ENCODE results near the gene PHLDB3. TPM values are rescaled to one million over a fixed set of nuclear protein-coding genes. Genes with fewer than 3 reads are reported as not detected.
A peak's percentile ranks its signal among the peaks of the same experiment; 100 is the strongest.

The PHLDB3 gene
- total and polyA plus RNA-seq, 4 donors, result 5.8 to 23.4 (median 7.9) TPM

- WGBS, 2 donors, result 94% methylated on average over 5 of the region's 5 CpGs
- Histone ChIP-seq H3K27me3 (ENCODE audit: control insufficient read depth in 3 of 3, insufficient read depth in 3 of 3, low read length in 2 of 3) (peaks cover 0 to 3% (median 0%) of the 10 kb centered on the region in 3 donors), H3K9me3 (ENCODE audit: control insufficient read depth in 4 of 4, insufficient read depth in 3 of 4, low read length in 3 of 4) (no peaks in the 10 kb centered on the region), H3K4me1 (ENCODE audit: control insufficient read depth in 5 of 5, insufficient read depth in 5 of 5, low read length in 5 of 5) (peaks cover 0 to 24% (median 0%) of the 10 kb centered on the region in 5 donors), H3K4me3 (no peak overlapping the region), H3K27ac (ENCODE audit: low read depth in 1 of 2, low read length in 1 of 2) (no peak overlapping the region), H3K9ac (ENCODE audit: insufficient read depth in 1 of 2, low read length in 2 of 2) (no peak overlapping the region), H3K36me3 (ENCODE audit: control insufficient read depth in 4 of 4, insufficient read depth in 4 of 4, low read length in 4 of 4) (peaks cover 0 to 16% (median 6%) of the 10 kb centered on the region in 4 donors)
- DNase-seq, result no peak
- no peak for ATAC-seq (ENCODE audit: insufficient read depth, low FRiP score)
- TF ChIP-seq CTCF (IDR thresholded peaks at IDR 0.05; ENCODE audit: control extremely low read depth, extremely low read depth), result no peak
Observed at GRCh38 chr19:43505941-43506340, 1.4 kb upstream of the PHLDB3 start.

- 64 to 84% methylated on average over 3 of the region's 3 CpGs for WGBS, 2 donors
Observed at GRCh38 chr19:43505186-43505456, 575 bp upstream of the PHLDB3 start.

GRCh38 chr19:43503501-43504425, 783 bp downstream of the PHLDB3 start:
- Histone ChIP-seq H3K4me1 (ENCODE audit: control insufficient read depth in 5 of 5, insufficient read depth in 5 of 5, low read length in 5 of 5) (peaks cover 0 to 32% (median 4%) of the 10 kb centered on the region in 5 donors), H3K9ac (ENCODE audit: insufficient read depth in 1 of 2, low read length in 2 of 2) (peak overlapping the region; percentile 6 to 82), H3K27ac (ENCODE audit: low read depth in 1 of 2, low read length in 1 of 2) (peak overlapping the region; percentile 63 to 89), H3K27me3 (ENCODE audit: control insufficient read depth in 3 of 3, insufficient read depth in 3 of 3, low read length in 2 of 3) (peaks cover 0 to 3% (median 0%) of the 10 kb centered on the region in 3 donors), H3K4me3 (peak overlapping the region; percentile 62), H3K9me3 (ENCODE audit: control insufficient read depth in 4 of 4, insufficient read depth in 3 of 4, low read length in 3 of 4) (no peaks in the 10 kb centered on the region), H3K36me3 (ENCODE audit: control insufficient read depth in 4 of 4, insufficient read depth in 4 of 4, low read length in 4 of 4) (peaks cover 0 to 7% (median 4%) of the 10 kb centered on the region in 4 donors)
- TF ChIP-seq CTCF (IDR thresholded peaks at IDR 0.05; ENCODE audit: control extremely low read depth, extremely low read depth), result no peak
- DNase-seq (peak; percentile 96), ATAC-seq (ENCODE audit: insufficient read depth, low FRiP score) (peak; percentile 97)
- WGBS, 2 donors, result 1 to 2% methylated on average over 58 to 64 of the region's 64 CpGs

More at GRCh38 chr19:43505186-43505456, 575 bp upstream of the PHLDB3 start:
- no peak overlapping the region for H3K4me3 ChIP-seq
- H3K4me1 ChIP-seq (ENCODE audit: control insufficient read depth in 5 of 5, insufficient read depth in 5 of 5, low read length in 5 of 5), result peaks cover 0 to 24% (median 0%) of the 10 kb centered on the region in 5 donors
- H3K36me3 ChIP-seq (ENCODE audit: control insufficient read depth in 4 of 4, insufficient read depth in 4 of 4, low read length in 4 of 4), result peaks cover 0 to 12% (median 6%) of the 10 kb centered on the region in 4 donors
- peak overlapping the region in 1 of 2 donors; percentile 28 for H3K27ac ChIP-seq (ENCODE audit: low read depth in 1 of 2, low read length in 1 of 2)
- H3K9ac ChIP-seq (ENCODE audit: insufficient read depth in 1 of 2, low read length in 2 of 2), result no peak overlapping the region
- peaks cover 0 to 3% (median 0%) of the 10 kb centered on the region in 3 donors for H3K27me3 ChIP-seq (ENCODE audit: control insufficient read depth in 3 of 3, insufficient read depth in 3 of 3, low read length in 2 of 3)
- ATAC-seq (ENCODE audit: insufficient read depth, low FRiP score) (no peak), DNase-seq (no peak)
- H3K9me3 ChIP-seq (ENCODE audit: control insufficient read depth in 4 of 4, insufficient read depth in 3 of 4, low read length in 3 of 4), result no peaks in the 10 kb centered on the region
- TF ChIP-seq CTCF (IDR thresholded peaks at IDR 0.05; ENCODE audit: control extremely low read depth, extremely low read depth), result no peak
